H9 (cell line): ENCODE results near the gene NAALADL1. TPM values are rescaled to one million over a fixed set of nuclear protein-coding genes. Genes with fewer than 3 reads are reported as not detected.

Experiments used
- DNase-seq: peaks from one replicate; pipeline ENCODE4 v3.0.0-alpha.2; 2017
- H2AFZ ChIP-seq: one replicate; pipeline ENCODE4 v1.6.1; 2013; ENCODE audit warnings: mild to moderate bottlenecking, low read length, control low read depth, moderate library complexity
- H2AK5ac ChIP-seq: 2 replicates; pipeline ENCODE4 v1.6.1; 2013; ENCODE audit warnings: low read length, control low read depth, mixed read lengths; ENCODE audit not compliant: insufficient read length
- H2BK120ac ChIP-seq: one replicate; pipeline ENCODE4 v1.6.1; 2013; ENCODE audit warnings: low read depth, mild to moderate bottlenecking, low read length, control low read depth, inconsistent platforms; ENCODE audit not compliant: poor library complexity, severe bottlenecking
- H2BK12ac ChIP-seq: 2 replicates; pipeline ENCODE4 v1.6.1; 2013; ENCODE audit warnings: low read length, control low read depth, mixed read lengths, low read depth; ENCODE audit not compliant: insufficient read length
- H2BK15ac ChIP-seq: 2 replicates; pipeline ENCODE4 v1.6.1; 2013; ENCODE audit warnings: low read depth, low read length, control low read depth
- H2BK20ac ChIP-seq: one replicate; pipeline ENCODE4 v1.6.1; 2013; ENCODE audit warnings: low read depth, mild to moderate bottlenecking, low read length, control low read depth, inconsistent platforms; ENCODE audit not compliant: poor library complexity, severe bottlenecking
- H2BK5ac ChIP-seq: 2 replicates; pipeline ENCODE4 v1.6.1; 2013; ENCODE audit warnings: low read length, control low read depth, mixed read lengths; ENCODE audit not compliant: insufficient read length
- H3K14ac ChIP-seq: 2 replicates; pipeline ENCODE4 v1.6.1; 2013; ENCODE audit warnings: low read length, control low read depth; ENCODE audit not compliant: insufficient read depth
- H3K18ac ChIP-seq: 2 replicates; pipeline ENCODE4 v1.6.1; 2013; ENCODE audit warnings: low read depth, mild to moderate bottlenecking, mixed read lengths, low read length, control low read depth; ENCODE audit not compliant: insufficient read length
- H3K23ac ChIP-seq: 2 replicates; pipeline ENCODE4 v1.6.1; 2013; ENCODE audit warnings: low read length, control low read depth, mixed read lengths, low read depth; ENCODE audit not compliant: insufficient read length
- H3K23me2 ChIP-seq: 2 replicates; pipeline ENCODE4 v1.6.1; 2013; ENCODE audit warnings: low read depth, mild to moderate bottlenecking, mixed read lengths, low read length, control low read depth; ENCODE audit not compliant: insufficient read length, poor library complexity, severe bottlenecking
- H3K27ac ChIP-seq: 2 replicates; pipeline ENCODE4 v1.5.1; 2013; ENCODE audit warnings: low read length, control low read depth, mixed read lengths, low read depth; ENCODE audit not compliant: insufficient read length
- H3K27me3 ChIP-seq: 2 replicates; pipeline ENCODE4 v1.6.1; 2013; ENCODE audit warnings: low read length, control low read depth, inconsistent platforms; ENCODE audit not compliant: insufficient read depth
- H3K4ac ChIP-seq: 2 replicates; pipeline ENCODE4 v1.6.1; 2013; ENCODE audit warnings: low read depth, mild to moderate bottlenecking, control low read depth, inconsistent platforms, low read length, moderate library complexity
- H3K4me1 ChIP-seq: 2 replicates; pipeline ENCODE4 v1.6.1; 2013; ENCODE audit warnings: low read length, control low read depth, inconsistent platforms; ENCODE audit not compliant: insufficient read depth
- H3K4me2 ChIP-seq: 2 replicates; pipeline ENCODE4 v1.6.1; 2013; ENCODE audit warnings: low read length, control low read depth, mixed read lengths; ENCODE audit not compliant: insufficient read length, insufficient read depth
- H3K56ac ChIP-seq: 2 replicates; pipeline ENCODE4 v1.6.1; 2013; ENCODE audit warnings: low read depth, mild to moderate bottlenecking, mixed read lengths, low read length, control low read depth; ENCODE audit not compliant: insufficient read length
- H3K79me1 ChIP-seq: 2 replicates; pipeline ENCODE4 v1.6.1; 2013; ENCODE audit warnings: low read depth, mild to moderate bottlenecking, moderate library complexity, low read length, control low read depth, inconsistent platforms; ENCODE audit not compliant: insufficient read depth, poor library complexity, severe bottlenecking
- H3K79me2 ChIP-seq: 2 replicates; pipeline ENCODE4 v1.6.1; 2013; ENCODE audit warnings: low read length, control low read depth, inconsistent platforms; ENCODE audit not compliant: insufficient read depth
- H3K9ac ChIP-seq: 2 replicates; pipeline ENCODE4 v1.6.1; 2013; ENCODE audit warnings: low read length, control low read depth, mixed read lengths; ENCODE audit not compliant: insufficient read length; ENCODE audit errors: extremely low read depth
- H3K9me3 ChIP-seq: one replicate; pipeline ENCODE4 v1.6.1; 2013; ENCODE audit warnings: low read depth, low read length, inconsistent platforms; ENCODE audit not compliant: control insufficient read depth
- H3T11ph ChIP-seq: one replicate; pipeline ENCODE4 v1.6.1; 2013; ENCODE audit warnings: mild to moderate bottlenecking, low read length, control low read depth, inconsistent platforms
- H4K20me1 ChIP-seq: one replicate; pipeline ENCODE4 v1.6.1; 2013; ENCODE audit not compliant: control insufficient read depth, insufficient read length, insufficient read depth
- H4K5ac ChIP-seq: 2 replicates; pipeline ENCODE4 v1.6.1; 2013; ENCODE audit warnings: low read depth, mild to moderate bottlenecking, mixed read lengths, low read length, control low read depth; ENCODE audit not compliant: insufficient read length
- H4K8ac ChIP-seq: replicated peaks from 2 replicates; pipeline ENCODE4 v1.6.1; 2013; ENCODE audit warnings: low read length, control low read depth, mixed read lengths, low read depth; ENCODE audit not compliant: insufficient read length
- H4K91ac ChIP-seq: 2 replicates; pipeline ENCODE4 v1.6.1; 2013; ENCODE audit warnings: low read depth, mild to moderate bottlenecking, moderate library complexity, mixed read lengths, low read length, control low read depth; ENCODE audit not compliant: insufficient read length
- H3K27ac Mint-ChIP-seq, 3 experiments: 2 replicates in 2 of 3; 3 replicates in 1 of 3; pipeline ENCODE4 v1.8.0; 2020 to 2021; ENCODE audit warnings: mixed read lengths in 3 of 3, mild to moderate bottlenecking in 1 of 3, moderate library complexity in 1 of 3
- H3K27me3 Mint-ChIP-seq: 2 replicates; pipeline ENCODE4 v1.8.0; 2021; ENCODE audit warnings: low read depth, mild to moderate bottlenecking, moderate library complexity, mixed read lengths
- H3K36me3 Mint-ChIP-seq, 3 experiments: 2 replicates in 2 of 3; 3 replicates in 1 of 3; pipeline ENCODE4 v1.8.0; 2020 to 2021; ENCODE audit warnings: low read depth in 3 of 3, mixed read lengths in 3 of 3; ENCODE audit not compliant: insufficient read depth in 1 of 3
- H3K4me1 Mint-ChIP-seq, 2 experiments: 2 replicates each; pipeline ENCODE4 v1.8.0; 2020; ENCODE audit warnings: mixed read lengths in 2 of 2
- H3K4me3 Mint-ChIP-seq, 2 experiments: 2 replicates in 1 of 2; 3 replicates in 1 of 2; pipeline ENCODE4 v1.8.0; 2020 to 2021; ENCODE audit warnings: mild to moderate bottlenecking in 2 of 2, mixed read lengths in 2 of 2, moderate library complexity in 1 of 2
- H3K9me3 Mint-ChIP-seq, 2 experiments: 2 replicates in 1 of 2; 3 replicates in 1 of 2; pipeline ENCODE4 v1.8.0; 2020; ENCODE audit warnings: mild to moderate bottlenecking in 2 of 2, mixed read lengths in 2 of 2, moderate library complexity in 1 of 2
- CTCF ChIP-seq: fragments of 200-600 bp; sonication (generic); conservative IDR thresholded peaks from 3 replicates; pipeline ENCODE4 v1.8.0; 2021; ENCODE audit warnings: antibody characterized with exemption, mild to moderate bottlenecking
- WGBS: extraction: QIAGEN DNeasy Blood & Tissue Kit; methylation state at CpG from one replicate; pipeline ENCODE4 v1.1.7; 2013; ENCODE audit warnings: missing lambda C conversion rate, low lambda C conversion rate, mixed read lengths; ENCODE audit not compliant: insufficient read length; ENCODE audit errors: extremely low coverage; 5-methylcytosine and 5-hydroxymethylcytosine counted together
- total RNA-seq: library from RNA; stranded (reverse); gene quantifications from 2 replicates; pipeline ENCODE4 v1.2.1, GENCODE V29; 2021

NAALADL1 gene
- total RNA-seq, 1 experiment from 2014 or later = 1.0 TPM

GRCh38 chr11:65017937-65018336 is 40.4 kb downstream of the NAALADL1 start:
- Histone ChIP-seq H4K5ac (no peak overlapping the region), H3K18ac (no peak overlapping the region), H3T11ph (no peak overlapping the region), H3K56ac (no peak overlapping the region), H2BK120ac (no peak overlapping the region), H2BK12ac (no peak overlapping the region), H2BK15ac (no peak overlapping the region), H2BK20ac (no peak overlapping the region), H4K20me1 (no peaks in the 10 kb centered on the region), H3K9me3 (no peaks in the 10 kb centered on the region), H3K79me2 (no peaks in the 10 kb centered on the region), H3K23me2 (peaks cover 7% of the 10 kb centered on the region), H3K4me1 (no peaks in the 10 kb centered on the region), H3K4me2 (no peak overlapping the region), H3K9ac (no peak overlapping the region), H3K27me3 (no peaks in the 10 kb centered on the region), H3K4ac (no peak overlapping the region), H4K91ac (no peak overlapping the region), H3K14ac (no peak overlapping the region), H2AFZ (no peak overlapping the region), H4K8ac (no peak overlapping the region), H3K27ac (no peak overlapping the region), H2BK5ac (no peak overlapping the region), H3K79me1 (peaks cover 2% of the 10 kb centered on the region), H2AK5ac (no peak overlapping the region), H3K23ac (no peak overlapping the region)
- Mint-ChIP-seq H3K9me3 (no peaks in the 10 kb centered on the region), H3K36me3 (peaks cover 21 to 64% (median 52%) of the 10 kb centered on the region in 3 experiments), H3K27ac (no peak overlapping the region), H3K4me3 (no peak overlapping the region), H3K27me3 (no peaks in the 10 kb centered on the region), H3K4me1 (peaks cover 5 to 9% of the 10 kb centered on the region in 2 experiments)
- WGBS = no CpG with 5 or more reads among the region's 6 CpGs
- no peak for TF ChIP-seq CTCF
- no peak for DNase-seq
